IMR-90 (cell line): Measurements from ENCODE around the gene SKA2. TPM values are rescaled to one million over a fixed set of nuclear protein-coding genes. Genes with fewer than 3 reads are reported as not detected.

Source experiments
- ATAC-seq: fragments of 200-7000 bp; cut with Tn5 transposase; 2 replicates; pipeline ENCODE4 v1.9.1; 2020; ENCODE audit warnings: low read depth, mild to moderate bottlenecking, moderate library complexity
- BruUV-seq: library from RNA; stranded (reverse); fragments of 400-500 nt; replicated peaks from 2 replicates; lab custom pipeline; 2021; lab: Mats Ljungman, UMichigan
- CTCF ChIA-PET: fragments of 300-600 bp; formaldehyde crosslinking; extraction: SDS; loops from one replicate; lab custom pipeline; 2021; ENCODE audit warnings: antibody characterized with exemption; lab: Yijun Ruan, JAX
- POLR2A ChIA-PET: fragments of 300-600 bp; sonication (Branson Sonifier 250); formaldehyde crosslinking; loops from one replicate; lab custom pipeline; 2022; ENCODE audit warnings: antibody characterized with exemption; ENCODE audit not compliant: unreplicated experiment; lab: Charles Lee
- DNase-seq: peaks from one replicate; pipeline ENCODE4 v3.0.0; 2013
- H2AFZ ChIP-seq: replicated peaks from 2 replicates; pipeline ENCODE3; 2013; ENCODE audit warnings: low read length, mild to moderate bottlenecking; ENCODE audit not compliant: poor library complexity
- H2AK5ac ChIP-seq: 2 replicates; pipeline ENCODE4 v1.6.1; 2013; ENCODE audit warnings: low read depth, low read length, inconsistent platforms
- H2AK9ac ChIP-seq: replicated peaks from 2 replicates; pipeline ENCODE3; 2013; ENCODE audit warnings: mild to moderate bottlenecking, low read depth, low read length, moderate library complexity; ENCODE audit not compliant: poor library complexity
- H2BK120ac ChIP-seq: 2 replicates; pipeline ENCODE4 v1.6.1; 2013; ENCODE audit warnings: low read depth, low read length, inconsistent platforms
- H2BK15ac ChIP-seq: 3 replicates; pipeline ENCODE4 v1.6.1; 2013; ENCODE audit warnings: low read depth, low read length, inconsistent platforms
- H2BK20ac ChIP-seq: 2 replicates; pipeline ENCODE4 v1.6.1; 2013; ENCODE audit warnings: low read depth, mild to moderate bottlenecking, inconsistent platforms, low read length, moderate library complexity
- H2BK5ac ChIP-seq: 2 replicates; pipeline ENCODE4 v1.6.1; 2013; ENCODE audit warnings: mild to moderate bottlenecking, low read depth, low read length, inconsistent platforms; ENCODE audit not compliant: poor library complexity, severe bottlenecking
- H3K14ac ChIP-seq: replicated peaks from 2 replicates; pipeline ENCODE4 v1.6.1; 2013; ENCODE audit warnings: low read depth, low read length, inconsistent platforms
- H3K18ac ChIP-seq: 2 replicates; pipeline ENCODE4 v1.6.1; 2013; ENCODE audit warnings: low read depth, low read length, control low read depth
- H3K23ac ChIP-seq: 2 replicates; pipeline ENCODE4 v1.6.1; 2013; ENCODE audit warnings: low read depth, low read length, inconsistent platforms
- H3K27ac ChIP-seq: 2 replicates; pipeline ENCODE4 v1.5.1; 2013; ENCODE audit warnings: mild to moderate bottlenecking, control low read depth, low read length; ENCODE audit not compliant: insufficient read depth
- H3K27me3 ChIP-seq: 2 replicates; pipeline ENCODE4 v1.6.1; 2013; ENCODE audit warnings: low read length; ENCODE audit not compliant: control insufficient read depth, insufficient read depth
- H3K36me3 ChIP-seq: 2 replicates; pipeline ENCODE4 v1.6.1; 2013; ENCODE audit warnings: low read length, mixed read lengths; ENCODE audit not compliant: control insufficient read depth, insufficient read depth
- H3K4ac ChIP-seq: 2 replicates; pipeline ENCODE4 v1.6.1; 2013; ENCODE audit warnings: low read depth, low read length, inconsistent platforms
- H3K4me1 ChIP-seq: 2 replicates; pipeline ENCODE4 v1.6.1; 2013; ENCODE audit warnings: low read length, mixed read lengths; ENCODE audit not compliant: control insufficient read depth, insufficient read depth
- H3K4me2 ChIP-seq: 2 replicates; pipeline ENCODE4 v1.6.1; 2013; ENCODE audit warnings: low read depth, mild to moderate bottlenecking, control low read depth, low read length, moderate library complexity
- H3K4me3 ChIP-seq: 2 replicates; pipeline ENCODE4 v1.5.1; 2013; ENCODE audit warnings: low read depth, mild to moderate bottlenecking, control low read depth, low read length, moderate library complexity; ENCODE audit not compliant: insufficient read depth
- H3K56ac ChIP-seq: 2 replicates; pipeline ENCODE4 v1.6.1; 2013; ENCODE audit warnings: low read length, inconsistent platforms; ENCODE audit not compliant: insufficient read depth; ENCODE audit errors: extremely low read depth
- H3K79me1 ChIP-seq, 2 experiments: 2 replicates each; pipeline ENCODE4 v1.6.1; 2013; ENCODE audit warnings: low read length in 2 of 2, inconsistent platforms in 1 of 2, low read depth in 1 of 2
- H3K9ac ChIP-seq: 2 replicates; pipeline ENCODE4 v1.6.1; 2013; ENCODE audit warnings: low read depth, low read length, control low read depth
- H3K9me1 ChIP-seq: 2 replicates; pipeline ENCODE4 v1.6.1; 2013; ENCODE audit warnings: low read length, inconsistent platforms; ENCODE audit not compliant: insufficient read depth
- H3K9me3 ChIP-seq: 2 replicates; pipeline ENCODE4 v1.6.1; 2013; ENCODE audit warnings: low read length; ENCODE audit not compliant: control insufficient read depth, insufficient read depth
- H4K20me1 ChIP-seq: 2 replicates; pipeline ENCODE4 v1.6.1; 2013; ENCODE audit warnings: low read length, inconsistent platforms; ENCODE audit not compliant: insufficient read depth
- H4K5ac ChIP-seq: 2 replicates; pipeline ENCODE4 v1.6.1; 2013; ENCODE audit warnings: mild to moderate bottlenecking, low read depth, low read length, control low read depth
- H4K8ac ChIP-seq, 2 experiments: 2 replicates each; pipeline ENCODE4 v1.6.1; 2013; ENCODE audit warnings: low read depth in 2 of 2, low read length in 2 of 2, control low read depth in 1 of 2, inconsistent platforms in 1 of 2
- H4K91ac ChIP-seq: 2 replicates; pipeline ENCODE4 v1.6.1; 2013; ENCODE audit warnings: low read depth, low read length, inconsistent platforms; ENCODE audit not compliant: insufficient read depth
- CHD1 ChIP-seq: IDR thresholded peaks from 2 replicates; pipeline ENCODE4 v1.6.1; 2012; ENCODE audit warnings: low read depth, low read length, improper control_type of control experiment
- NFE2L2 ChIP-seq: fragments of 150-350 bp; IDR thresholded peaks from 2 replicates; pipeline ENCODE4 v1.6.1; 2016; ENCODE audit warnings: low read depth, mild to moderate bottlenecking, low read length
- SMC3 ChIP-seq: fragments of 150-350 bp; IDR thresholded peaks from 2 replicates; pipeline ENCODE4 v1.6.1; 2016; ENCODE audit warnings: low read depth, mild to moderate bottlenecking, antibody characterized with exemption, low read length, moderate library complexity
- WGBS, 2 experiments: methylation state at CpG; one replicate each; pipeline versions ENCODE4 v1.1.5 to v1.1.7; 2013; ENCODE audit warnings: missing lambda C conversion rate in 2 of 2; ENCODE audit not compliant: insufficient read length in 1 of 2; ENCODE audit errors: extremely low coverage in 2 of 2; 5-methylcytosine and 5-hydroxymethylcytosine counted together
- dilution Hi-C: fragments of 300-500 bp; cut with HindIII; formaldehyde crosslinking; loops from one replicate; pipeline ENCODE4 v1.14.3; 2018; ENCODE audit warnings: low sequenced_read_pairs; ENCODE audit not compliant: unreplicated experiment
- in situ Hi-C: fragments of 300-500 bp; cut with MboI; formaldehyde crosslinking; loops from 3 replicates; pipeline ENCODE4 v1.14.3; 2019; ENCODE audit warnings: low sequenced_read_pairs, inconsistent platforms, mixed read lengths
- intact Hi-C: fragments of 100-400 bp; cut with micrococcal nuclease; formaldehyde crosslinking; loops from 2 replicates; pipeline ENCODE4 v1.10.0; 2022
- polyA plus RNA-seq, 3 experiments: library from polyadenylated mRNA; depleted of rRNA; stranded (reverse); fragments of >200 nt; gene quantifications; 2 replicates each; pipeline ENCODE4 v1.2.3, GENCODE V29; 2012; ENCODE audit warnings: low replicate concordance in 1 of 3
- total RNA-seq: library from RNA; depleted of rRNA; stranded (reverse); fragments of >200 nt; gene quantifications from 2 replicates; pipeline ENCODE4 v1.2.3, GENCODE V29; 2012

Gene SKA2
- total and polyA plus RNA-seq, 2 of the 4 experiments (the other 2 are of a cell fraction), result 30.4 to 38.7 TPM

DNA sequence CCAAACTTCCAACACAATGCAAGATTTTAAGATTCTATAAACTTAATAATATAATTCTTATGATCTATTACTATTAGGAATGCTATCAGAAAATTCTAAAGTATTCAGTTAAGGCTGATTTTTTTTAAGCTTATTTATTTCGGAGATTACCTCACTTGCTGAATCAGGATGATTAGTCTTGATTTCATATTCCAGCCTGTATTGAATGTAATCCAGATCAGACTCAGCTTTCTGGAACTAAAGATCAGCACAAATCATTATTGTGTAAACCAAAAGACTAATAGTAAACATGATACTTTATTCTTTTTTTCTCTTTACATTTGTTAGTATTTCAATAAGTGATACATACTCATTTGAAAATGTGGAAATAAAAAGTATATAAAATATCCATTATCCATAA lies 23.9 kb downstream of the SKA2 start:
- in situ Hi-C loops (no loop called here), dilution Hi-C loops (no loop called here), intact Hi-C loops (no loop called here)
- no peak overlapping the region for H2AK9ac ChIP-seq
- TF ChIP-seq CHD1 (no peak), NFE2L2 (peak; percentile 25; the same call in 1 of the 2 replicates), SMC3 (no peak)
- no peak overlapping the region for H2BK20ac ChIP-seq
- H4K91ac ChIP-seq, result no peak overlapping the region
- no peak overlapping the region for H3K18ac ChIP-seq
- H3K27me3 ChIP-seq, result no peaks in the 10 kb centered on the region
- H3K14ac ChIP-seq, result no peak overlapping the region
- H4K5ac ChIP-seq, result no peak overlapping the region
- H3K4ac ChIP-seq, result no peak overlapping the region
- H3K4me3 ChIP-seq, result no peak overlapping the region
- H4K8ac ChIP-seq, result no peak overlapping the region
- no peak overlapping the region for H3K9ac ChIP-seq
- H2BK5ac ChIP-seq, result no peak overlapping the region
- no TSS peak for BruUV-seq
- WGBS, 2 experiments, result no CpG with 5 or more reads among the region's 1 CpG
- DNase-seq (peak; percentile 30), ATAC-seq (no peak)
- H3K36me3 ChIP-seq, result peaks cover 4% of the 10 kb centered on the region
- H2AK5ac ChIP-seq, result no peak overlapping the region
- no peak overlapping the region for H2BK15ac ChIP-seq
- no peak overlapping the region for H2BK120ac ChIP-seq
- no peak overlapping the region for H3K4me2 ChIP-seq
- H2AFZ ChIP-seq, result no peak overlapping the region
- H3K56ac ChIP-seq, result no peak overlapping the region
- peaks cover 22 to 52% of the 10 kb centered on the region in 2 experiments for H3K79me1 ChIP-seq
- no peaks in the 10 kb centered on the region for H3K4me1 ChIP-seq
- H3K23ac ChIP-seq, result no peak overlapping the region
- H3K9me1 ChIP-seq, result no peaks in the 10 kb centered on the region; the same call in none of the 2 replicates
- CTCF ChIA-PET, result interaction anchor here (0.9 kb wide), 1 partner anchor 329 kb away, joined by 3 read pairs; no protein-coding TSS in a partner anchor
- POLR2A ChIA-PET, result no interaction called here
- H3K27ac ChIP-seq, result no peak overlapping the region
- H3K9me3 ChIP-seq, result no peaks in the 10 kb centered on the region
- H4K20me1 ChIP-seq, result peaks cover 3% of the 10 kb centered on the region; the same call in 1 of the 2 replicates
